HepG2 (cell line): Measurements from ENCODE around the gene FEV. TPM values are rescaled to one million over a fixed set of nuclear protein-coding genes. Genes with fewer than 3 reads are reported as not detected.
A peak's percentile ranks its signal among the peaks of the same experiment; 100 is the strongest.

ENCODE experiments used
- GATAD1 ChIP-seq: IDR thresholded peaks from 2 replicates; pipeline ENCODE4 v1.6.1; 2016; ENCODE audit warnings: missing genetic modification reagents, missing compliant biosample characterization
- HNRNPH1 ChIP-seq: fragments of 200-400 bp; formaldehyde crosslinking; optimal IDR thresholded peaks from 2 replicates; pipeline ENCODE3; 2017; ENCODE audit warnings: mild to moderate bottlenecking, low read depth, low read length
- HOXD1 ChIP-seq: sonication (generic); formaldehyde crosslinking; IDR thresholded peaks from 2 replicates; pipeline ENCODE4 v1.5.0; 2020; ENCODE audit warnings: missing genetic modification reagents
- IRF2 ChIP-seq: IDR thresholded peaks from 2 replicates; pipeline ENCODE4 v1.6.1; 2018; ENCODE audit warnings: missing genetic modification reagents, missing compliant biosample characterization
- PHF5A ChIP-seq: IDR thresholded peaks from one replicate; pipeline ENCODE4 v1.6.1; 2018; ENCODE audit warnings: low read depth, missing genetic modification reagents; ENCODE audit not compliant: unreplicated experiment
- PREB ChIP-seq: sonication (generic); formaldehyde crosslinking; IDR thresholded peaks from 2 replicates; pipeline ENCODE4 v1.4.0; 2020; ENCODE audit warnings: missing genetic modification reagents
- TARDBP ChIP-seq: sonication (generic); formaldehyde crosslinking; IDR thresholded peaks from 2 replicates; pipeline ENCODE4 v1.8.0; 2022; ENCODE audit warnings: mild to moderate bottlenecking, missing genetic modification reagents
- WIZ ChIP-seq: sonication (generic); formaldehyde crosslinking; IDR thresholded peaks from 2 replicates; pipeline ENCODE4 v1.5.1; 2020; ENCODE audit warnings: mild to moderate bottlenecking, missing genetic modification reagents
- ZBED4 ChIP-seq: sonication (generic); formaldehyde crosslinking; IDR thresholded peaks from 2 replicates; pipeline ENCODE4 v1.4.0; 2020; ENCODE audit warnings: missing genetic modification reagents, borderline replicate concordance
- ZBTB2 ChIP-seq: sonication (generic); formaldehyde crosslinking; IDR thresholded peaks from 2 replicates; pipeline ENCODE4 v1.8.0; 2022; ENCODE audit warnings: low read depth, missing genetic modification reagents
- ZNF678 ChIP-seq: sonication (generic); formaldehyde crosslinking; IDR thresholded peaks from 2 replicates; pipeline ENCODE4 v1.4.0; 2020; ENCODE audit warnings: mild to moderate bottlenecking, missing genetic modification reagents
- ZNF687 ChIP-seq: sonication (generic); formaldehyde crosslinking; IDR thresholded peaks from 2 replicates; pipeline ENCODE4 v1.5.1; 2020; ENCODE audit warnings: mild to moderate bottlenecking, missing genetic modification reagents, moderate library complexity
- polyA plus RNA-seq, 8 experiments: library from polyadenylated mRNA; depleted of rRNA in 3 of 8; stranded (reverse) in 7 of 8; unstranded in 1 of 8; fragments of >200 nt; fragmentation: Illumina TruSeq in 4 of 8; extraction: Trizol in 4 of 8; gene quantifications; 2 replicates each; pipeline versions ENCODE4 v1.2.1 to v1.2.3, GENCODE V29; 2011 to 2016; ENCODE audit warnings: low read depth in 4 of 8, missing spikeins in 1 of 8, mixed read lengths in 1 of 8; ENCODE audit not compliant: insufficient read depth in 1 of 8
- total RNA-seq, 5 experiments: library from RNA; depleted of rRNA; stranded (reverse); fragments of >200 nt; fragmentation: Illumina TruSeq; extraction: Trizol; gene quantifications; 2 replicates each; pipeline ENCODE4 v1.2.3, GENCODE V29; 2016; ENCODE audit warnings: low read depth in 1 of 5
- TF ChIP-seq, protein P1 (sequence below): sonication (generic); formaldehyde crosslinking; IDR thresholded peaks from 2 replicates; pipeline ENCODE4 v1.5.0; 2020; ENCODE audit warnings: mild to moderate bottlenecking, missing genetic modification reagents

The FEV gene
- total and polyA plus RNA-seq, 2 of the 13 experiments (the other 11 are each of a cell fraction or from before 2014, with no cell fraction given): not detected

DNA sequence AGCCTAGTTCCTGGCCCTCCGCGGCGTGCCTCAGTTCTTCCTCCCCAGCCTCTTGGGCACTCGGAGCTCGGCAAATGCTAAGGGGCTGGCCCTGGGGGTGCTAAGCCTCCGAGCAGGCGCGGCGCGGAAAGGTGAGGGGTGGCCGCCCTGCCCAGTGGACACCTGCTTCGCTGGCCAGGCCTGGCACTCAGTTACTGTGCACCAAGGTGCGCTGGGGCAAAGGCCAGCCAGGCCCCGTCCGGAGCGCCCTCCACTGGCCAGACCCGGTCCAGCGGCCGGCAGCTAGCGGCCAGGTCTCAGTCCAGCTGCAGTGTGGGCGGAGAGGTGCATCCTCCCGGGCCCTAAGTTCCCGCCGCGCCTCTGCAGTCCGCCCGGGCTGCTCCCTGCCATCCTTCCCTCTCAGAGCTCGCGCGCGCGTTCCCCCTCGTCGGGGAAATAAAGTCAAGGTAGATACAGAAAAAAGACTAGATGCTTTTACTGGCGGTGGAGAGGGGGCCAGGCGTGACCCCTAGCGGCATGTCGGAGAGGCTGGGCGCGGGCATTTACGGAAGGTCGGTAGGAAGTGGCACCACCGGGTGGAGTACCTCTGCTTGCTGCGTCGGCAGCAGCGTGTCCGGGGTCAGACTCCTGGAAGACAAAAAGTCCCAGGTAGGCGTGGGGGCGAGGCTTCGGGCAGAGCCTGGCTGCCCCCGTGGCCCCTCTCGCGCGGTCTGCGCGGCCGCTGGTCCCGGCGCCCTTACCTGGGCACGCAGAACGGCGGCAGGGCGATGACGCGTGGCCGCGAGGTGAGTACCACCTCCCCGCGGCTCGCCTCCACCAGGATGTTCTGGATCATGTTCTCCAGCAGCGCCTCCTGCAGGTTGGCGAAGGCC lies 17.6 kb upstream of the FEV start (continued):
- TF ChIP-seq IRF2 (CRISPR knock-in tag) (0 out of 2 replicates have a peak, but pooled peaks have one; percentile 22), ZNF678 (CRISPR knock-in tag) (no peak), PHF5A (CRISPR knock-in tag) (no peak), HNRNPH1 (no peak), TARDBP (CRISPR knock-in tag) (no peak), ZBED4 (CRISPR knock-in tag) (no peak), WIZ (no peak), PREB (CRISPR knock-in tag) (0 out of 2 replicates have a peak, but pooled peaks have one; percentile 28), ZBTB2 (CRISPR knock-in tag) (no peak), GATAD1 (no peak), HOXD1 (CRISPR knock-in tag) (no peak), ZNF687 (peak; percentile 55)
- TF ChIP-seq, protein P1, sequence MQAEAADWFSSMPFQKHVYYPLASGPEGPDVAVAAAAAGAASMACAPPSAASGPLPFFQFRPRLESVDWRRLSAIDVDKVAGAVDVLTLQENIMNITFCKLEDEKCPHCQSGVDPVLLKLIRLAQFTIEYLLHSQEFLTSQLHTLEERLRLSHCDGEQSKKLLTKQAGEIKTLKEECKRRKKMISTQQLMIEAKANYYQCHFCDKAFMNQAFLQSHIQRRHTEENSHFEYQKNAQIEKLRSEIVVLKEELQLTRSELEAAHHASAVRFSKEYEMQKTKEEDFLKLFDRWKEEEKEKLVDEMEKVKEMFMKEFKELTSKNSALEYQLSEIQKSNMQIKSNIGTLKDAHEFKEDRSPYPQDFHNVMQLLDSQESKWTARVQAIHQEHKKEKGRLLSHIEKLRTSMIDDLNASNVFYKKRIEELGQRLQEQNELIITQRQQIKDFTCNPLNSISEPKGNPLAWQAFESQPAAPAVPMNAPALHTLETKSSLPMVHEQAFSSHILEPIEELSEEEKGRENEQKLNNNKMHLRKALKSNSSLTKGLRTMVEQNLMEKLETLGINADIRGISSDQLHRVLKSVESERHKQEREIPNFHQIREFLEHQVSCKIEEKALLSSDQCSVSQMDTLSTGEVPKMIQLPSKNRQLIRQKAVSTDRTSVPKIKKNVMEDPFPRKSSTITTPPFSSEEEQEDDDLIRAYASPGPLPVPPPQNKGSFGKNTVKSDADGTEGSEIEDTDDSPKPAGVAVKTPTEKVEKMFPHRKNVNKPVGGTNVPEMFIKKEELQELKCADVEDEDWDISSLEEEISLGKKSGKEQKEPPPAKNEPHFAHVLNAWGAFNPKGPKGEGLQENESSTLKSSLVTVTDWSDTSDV: no peak
